Activated T-helper 1 cell treated with Interleukin-2 at 50 U/mL for 16 hours (primary cell): ENCODE results near the gene SEZ6L2.
A peak's percentile ranks its signal among the peaks of the same experiment; 100 is the strongest.
"Not testable (repeated sequence)": the region's sequence is repeated elsewhere in the genome, so short reads cannot be mapped to it uniquely, and the experiment has no call there.

Source experiments
- DNase-seq: peaks from one replicate; pipeline ENCODE4 v3.0.0-alpha.2; 2020; ENCODE audit warnings: low read depth

Gene SEZ6L2

GRCh38 chr16:29899516-29900101, at the start of gene SEZ6L2:
Gene SEZ6L2, minus strand, starts transcription at chr16:29899550. Its CDS starts 531 bp downstream, at chr16:29899019.
- no peak for DNase-seq

DNA sequence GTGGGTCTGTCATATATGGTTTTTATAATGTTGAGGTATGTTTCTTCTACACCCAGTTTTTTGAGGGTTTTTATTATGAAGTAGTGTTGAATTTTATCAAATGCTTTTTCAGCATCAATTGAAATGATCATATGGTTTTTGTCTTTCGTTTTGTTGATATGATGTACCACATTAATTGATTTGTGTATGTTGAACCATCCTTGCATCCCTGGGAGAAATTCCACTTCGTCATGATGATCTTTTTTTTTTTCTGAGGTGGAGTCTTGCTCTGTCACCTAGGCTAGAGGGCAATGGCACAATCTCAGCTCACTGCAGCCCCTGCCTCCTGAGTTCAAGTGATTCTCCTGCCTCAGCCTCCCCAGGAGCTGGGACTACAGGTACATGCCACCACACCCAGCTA, 48.5 kb upstream of the SEZ6L2 start:
- DNase-seq = no peak

- no peak for DNase-seq
Measured at GRCh38 chr16:29943846-29944799, 44.8 kb upstream of the SEZ6L2 start.

GRCh38 chr16:29940656-29941055, 41.3 kb upstream of the SEZ6L2 start:
- DNase-seq = no peak

DNA sequence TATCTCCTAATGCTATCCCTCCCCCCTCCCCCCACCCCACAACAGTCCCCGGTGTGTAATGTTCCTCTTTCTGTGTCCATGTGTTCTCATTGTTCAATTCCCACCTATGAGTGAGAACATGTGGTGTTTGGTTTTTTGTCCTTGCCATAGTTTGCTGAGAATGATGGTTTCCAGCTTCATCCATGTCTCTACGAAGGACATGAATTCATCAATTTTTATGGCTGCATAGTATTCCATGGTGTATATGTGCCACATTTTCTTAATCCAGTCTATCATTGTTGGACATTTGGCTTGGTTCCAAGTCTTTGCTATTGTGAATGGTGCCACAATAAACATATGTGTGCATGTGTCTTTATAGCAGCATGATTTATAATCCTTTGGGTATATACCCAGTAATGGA, 32.4 kb upstream of the SEZ6L2 start:
- DNase-seq = not testable (repeated sequence)

DNA sequence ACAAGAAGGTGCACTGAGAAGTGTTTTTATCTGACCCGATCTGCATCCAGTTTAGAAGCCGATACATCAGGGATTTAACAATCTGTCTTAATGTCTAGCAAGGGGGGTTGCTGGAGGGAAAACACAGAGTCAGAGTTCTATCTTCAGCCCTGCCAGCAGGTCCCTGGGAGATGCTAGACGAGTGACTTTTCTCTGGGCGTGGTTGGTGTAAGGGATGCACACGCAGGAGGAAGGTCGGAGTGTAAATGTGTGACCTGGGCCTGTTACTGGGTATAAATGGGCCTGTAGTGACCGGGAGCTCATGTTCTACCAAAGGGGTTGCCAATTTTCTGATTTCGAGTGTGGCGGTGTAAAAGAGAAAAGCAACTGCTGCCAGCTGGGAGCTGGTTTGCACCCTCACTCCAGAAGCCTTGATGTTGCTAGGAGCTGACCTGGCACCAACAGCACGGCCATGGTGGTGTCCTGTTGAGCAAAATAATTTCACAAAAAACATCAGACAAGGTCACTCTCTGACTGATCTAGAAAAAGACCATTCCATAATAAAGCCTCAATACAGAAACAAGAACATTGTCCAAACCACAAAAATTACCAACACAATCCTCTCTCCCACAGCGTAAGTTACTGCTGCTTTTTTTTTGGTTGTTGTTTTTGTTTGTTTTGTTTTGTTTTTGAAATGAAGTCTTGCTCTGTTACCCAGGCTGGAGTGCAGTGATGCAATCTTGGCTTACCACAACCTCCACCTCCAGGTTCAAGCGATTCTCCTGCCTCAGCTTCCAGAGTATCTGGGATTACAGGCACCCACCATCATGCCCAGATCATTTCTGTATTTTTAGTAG, 27.9 kb upstream of the SEZ6L2 start:
- DNase-seq = no peak

- DNase-seq = no peak
Measured at GRCh38 chr16:29926711-29927052, 27.3 kb upstream of the SEZ6L2 start.

- peak; percentile 86 for DNase-seq
Measured at GRCh38 chr16:29925781-29926710, 26.7 kb upstream of the SEZ6L2 start, which contains the start of gene KCTD13. Gene KCTD13, minus strand, starts transcription at chr16:29926226. Its CDS starts 193 bp downstream, at chr16:29926033.

- DNase-seq = no peak
Measured at GRCh38 chr16:29925105-29925756, 25.9 kb upstream of the SEZ6L2 start.

DNA sequence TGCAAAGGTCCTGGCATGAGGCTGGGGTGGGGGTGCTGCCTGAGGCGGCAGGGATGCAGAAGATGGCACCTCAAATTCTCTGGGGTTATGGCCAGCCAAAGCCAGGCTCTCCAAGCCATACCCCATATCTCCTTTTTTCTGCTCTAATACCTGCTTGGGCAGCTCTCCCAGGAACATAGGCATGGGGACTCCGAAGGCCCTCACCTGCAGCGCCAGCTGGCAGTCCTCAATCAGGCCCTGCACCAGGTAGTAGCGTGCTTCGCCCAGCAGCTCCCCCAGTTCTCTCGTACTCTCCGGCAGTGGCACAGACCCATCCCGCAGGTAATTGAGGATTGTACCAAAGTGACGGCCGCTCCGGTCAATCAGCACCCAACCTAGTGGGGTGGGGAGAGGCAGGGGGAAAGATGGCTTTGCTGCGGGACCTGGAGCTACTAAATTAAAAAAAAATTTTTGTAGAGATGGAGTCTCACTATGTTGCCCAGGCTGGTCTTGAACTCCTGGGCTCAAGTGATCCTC, 23.7 kb upstream of the SEZ6L2 start:
- DNase-seq = no peak

GRCh38 chr16:29922326-29922725, 23.0 kb upstream of the SEZ6L2 start:
- DNase-seq = no peak

DNA sequence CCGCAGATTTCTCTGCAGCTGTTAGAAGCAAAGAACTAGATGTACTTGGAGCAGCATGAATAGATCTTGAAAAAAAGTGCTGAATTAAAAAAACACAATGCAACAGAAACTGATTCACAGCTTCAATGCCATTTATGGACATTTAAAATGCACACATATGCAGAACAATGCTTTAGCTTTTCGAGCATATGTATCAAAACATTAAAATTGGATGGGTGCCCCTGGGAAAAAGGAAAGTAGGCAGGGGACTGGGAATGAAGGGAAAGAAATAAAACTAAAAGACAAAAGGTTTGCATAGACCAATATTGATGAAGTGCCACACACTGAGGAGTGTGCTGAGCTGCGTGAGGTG, 21.7 kb upstream of the SEZ6L2 start:
- DNase-seq = no peak

DNA sequence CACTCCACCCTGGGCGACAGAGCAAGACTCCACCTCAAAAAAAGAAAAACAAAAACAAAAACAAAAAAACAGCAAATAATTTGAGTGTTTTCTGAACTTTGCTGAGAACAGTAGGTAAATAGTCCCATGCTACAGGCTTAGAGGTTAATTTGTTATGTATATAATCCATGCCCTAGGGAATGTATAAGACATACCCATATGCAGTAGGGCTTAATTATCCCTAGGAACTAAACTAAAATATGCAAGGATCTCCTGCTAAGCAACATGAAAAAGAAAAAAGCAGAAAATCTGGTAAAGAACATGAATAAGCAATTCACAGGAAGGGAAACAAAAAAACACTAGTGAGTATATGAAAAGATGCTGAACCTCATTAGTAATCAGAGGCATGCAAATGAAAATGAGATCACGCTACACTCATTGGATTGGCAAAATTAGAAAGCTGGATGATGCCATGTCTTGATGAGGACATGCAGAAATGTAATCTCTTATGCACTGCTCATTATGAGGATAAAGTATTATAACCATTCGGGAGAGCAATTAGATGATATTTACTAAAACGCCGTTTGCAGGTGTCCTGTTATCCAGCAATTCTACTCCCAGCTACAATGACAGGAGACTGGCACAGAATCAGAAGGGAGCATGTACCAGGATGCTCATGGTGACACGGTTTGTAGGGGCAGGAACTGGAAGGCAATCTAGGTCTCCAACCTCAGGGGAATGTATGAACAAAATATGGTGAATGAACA, 21.1 kb upstream of the SEZ6L2 start:
- DNase-seq = no peak

DNA sequence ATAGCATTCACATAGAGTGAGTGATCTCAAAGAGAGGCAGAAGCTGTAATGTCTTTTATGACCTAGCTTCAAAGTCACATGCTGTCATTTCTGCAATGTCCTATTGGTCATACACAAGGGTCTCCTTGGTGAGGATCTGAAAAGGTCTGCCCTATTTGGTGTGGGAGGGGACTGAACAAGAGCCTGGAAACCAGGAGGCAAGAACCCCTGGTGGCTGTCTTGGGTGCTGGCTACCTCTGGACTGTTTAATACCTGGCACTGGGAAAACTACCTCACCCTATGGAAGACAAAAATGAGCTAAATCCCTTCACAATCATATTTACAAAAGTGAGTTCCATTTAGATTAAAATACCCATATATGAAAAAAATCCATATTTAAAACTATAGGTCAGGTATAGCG, 17.6 kb upstream of the SEZ6L2 start:
- no peak for DNase-seq

GRCh38 chr16:29915590-29916247, 16.4 kb upstream of the SEZ6L2 start:
- DNase-seq = no peak

- DNase-seq = no peak
Measured at GRCh38 chr16:29913514-29913913, 14.2 kb upstream of the SEZ6L2 start.

- DNase-seq = no peak
Measured at GRCh38 chr16:29912087-29912486, 12.7 kb upstream of the SEZ6L2 start.

- no peak for DNase-seq
Measured at GRCh38 chr16:29911676-29912010, 12.3 kb upstream of the SEZ6L2 start.

GRCh38 chr16:29910819-29911675, 11.7 kb upstream of the SEZ6L2 start:
- DNase-seq = no peak
